NB4 (cell line): Measurements from ENCODE around the gene SPPL2B.

Source experiments
- POLR2A ChIP-seq: IDR thresholded peaks from 2 replicates; pipeline ENCODE4 v1.6.1; 2011; ENCODE audit warnings: mild to moderate bottlenecking; ENCODE audit not compliant: insufficient read length; ENCODE audit errors: extremely low read depth
- TF ChIP-seq, protein P1 (sequence below): IDR thresholded peaks from one replicate; pipeline ENCODE4 v1.5.1; 2012; ENCODE audit warnings: low read depth, low read length

DNA sequence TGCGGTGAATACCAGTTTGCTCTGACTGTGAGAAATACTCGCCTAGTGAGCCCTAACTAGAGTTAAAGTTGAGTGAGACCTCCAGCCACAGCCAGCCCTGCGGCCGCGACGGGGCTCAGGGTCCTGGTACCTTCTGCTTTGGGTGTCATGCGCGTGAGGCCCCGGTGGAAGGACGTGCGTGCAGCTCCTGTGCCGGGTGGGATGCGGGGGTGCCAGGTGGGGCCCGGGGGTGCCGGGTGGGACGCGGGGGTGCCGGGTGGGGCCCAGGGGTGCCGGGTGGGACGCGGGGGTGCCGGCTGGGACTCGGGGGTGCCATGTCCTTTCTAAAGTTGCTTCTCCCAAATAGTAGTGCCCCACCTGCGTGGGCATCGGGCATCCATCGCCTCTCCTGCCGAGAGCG, 23.1 kb downstream of the SPPL2B start:
- TF ChIP-seq, protein P1, sequence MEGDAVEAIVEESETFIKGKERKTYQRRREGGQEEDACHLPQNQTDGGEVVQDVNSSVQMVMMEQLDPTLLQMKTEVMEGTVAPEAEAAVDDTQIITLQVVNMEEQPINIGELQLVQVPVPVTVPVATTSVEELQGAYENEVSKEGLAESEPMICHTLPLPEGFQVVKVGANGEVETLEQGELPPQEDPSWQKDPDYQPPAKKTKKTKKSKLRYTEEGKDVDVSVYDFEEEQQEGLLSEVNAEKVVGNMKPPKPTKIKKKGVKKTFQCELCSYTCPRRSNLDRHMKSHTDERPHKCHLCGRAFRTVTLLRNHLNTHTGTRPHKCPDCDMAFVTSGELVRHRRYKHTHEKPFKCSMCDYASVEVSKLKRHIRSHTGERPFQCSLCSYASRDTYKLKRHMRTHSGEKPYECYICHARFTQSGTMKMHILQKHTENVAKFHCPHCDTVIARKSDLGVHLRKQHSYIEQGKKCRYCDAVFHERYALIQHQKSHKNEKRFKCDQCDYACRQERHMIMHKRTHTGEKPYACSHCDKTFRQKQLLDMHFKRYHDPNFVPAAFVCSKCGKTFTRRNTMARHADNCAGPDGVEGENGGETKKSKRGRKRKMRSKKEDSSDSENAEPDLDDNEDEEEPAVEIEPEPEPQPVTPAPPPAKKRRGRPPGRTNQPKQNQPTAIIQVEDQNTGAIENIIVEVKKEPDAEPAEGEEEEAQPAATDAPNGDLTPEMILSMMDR, result no peak
- TF ChIP-seq POLR2A, result no peak
